Activated T-helper 9 cell treated with anti-CD3 and anti-CD28 coated beads, Interleukin-2, amount 50 U/mL, for 16 hours (primary cell): ENCODE results near the gene PRSS50.
"Not testable (repeated sequence)": the region's sequence is repeated elsewhere in the genome, so short reads cannot be mapped to it uniquely, and the experiment has no call there.

ENCODE experiments used
- DNase-seq: peaks from one replicate; pipeline ENCODE4 v3.0.0-alpha.2; 2020; ENCODE audit warnings: low read depth

The PRSS50 gene

GRCh38 chr3:46717447-46718231 lies at the start of gene PRSS50:
PRSS50 (minus strand) TSS chr3:46717869; CDS start chr3:46717824, 45 bp downstream.
- no peak for DNase-seq

DNA sequence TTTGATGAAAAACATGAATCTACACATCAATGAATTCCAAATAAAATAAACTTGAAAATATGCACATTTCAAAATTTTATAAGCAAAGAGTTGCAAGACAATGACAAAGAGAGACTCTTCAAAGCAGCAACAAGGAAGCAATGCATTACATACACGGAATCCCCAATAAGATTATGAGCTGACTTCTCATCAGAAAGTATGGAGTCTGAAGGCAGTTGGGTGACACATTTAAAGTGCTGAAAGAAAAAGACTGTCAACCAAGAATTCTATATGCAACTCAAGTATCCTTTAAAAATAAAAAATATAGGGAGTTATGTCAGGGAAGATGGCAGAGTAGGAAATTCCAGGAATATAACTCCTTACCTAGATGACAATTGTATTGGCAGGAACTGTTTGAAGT lies 46.5 kb upstream of the PRSS50 start:
- no peak for DNase-seq

- DNase-seq, result no peak
Measured at GRCh38 chr3:46763178-46763577, 45.5 kb upstream of the PRSS50 start.

- no peak for DNase-seq
Measured at GRCh38 chr3:46759239-46760167, 41.8 kb upstream of the PRSS50 start.

DNA sequence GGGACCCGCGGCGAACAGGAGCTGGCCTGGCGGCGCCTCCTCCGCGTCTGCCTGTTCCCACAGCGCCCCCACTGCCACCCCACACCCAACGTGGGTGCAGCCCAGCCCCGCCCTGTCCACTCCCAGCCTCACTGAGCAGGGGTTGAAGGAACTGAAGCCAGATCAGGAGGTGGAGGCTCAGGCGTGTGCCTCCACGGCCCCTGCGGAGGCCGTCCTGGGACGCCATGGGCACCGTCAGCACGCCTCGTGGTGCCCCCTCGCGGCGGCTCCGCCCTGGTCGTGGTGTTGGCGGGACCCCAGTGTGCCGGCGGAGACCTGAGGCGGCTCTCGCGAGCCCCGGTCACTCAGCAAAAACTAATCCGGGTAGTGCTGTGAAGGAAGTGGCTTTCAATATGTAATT lies 39.0 kb upstream of the PRSS50 start:
- no peak for DNase-seq

- no peak for DNase-seq
Measured at GRCh38 chr3:46755646-46756045, 38.0 kb upstream of the PRSS50 start.

DNA sequence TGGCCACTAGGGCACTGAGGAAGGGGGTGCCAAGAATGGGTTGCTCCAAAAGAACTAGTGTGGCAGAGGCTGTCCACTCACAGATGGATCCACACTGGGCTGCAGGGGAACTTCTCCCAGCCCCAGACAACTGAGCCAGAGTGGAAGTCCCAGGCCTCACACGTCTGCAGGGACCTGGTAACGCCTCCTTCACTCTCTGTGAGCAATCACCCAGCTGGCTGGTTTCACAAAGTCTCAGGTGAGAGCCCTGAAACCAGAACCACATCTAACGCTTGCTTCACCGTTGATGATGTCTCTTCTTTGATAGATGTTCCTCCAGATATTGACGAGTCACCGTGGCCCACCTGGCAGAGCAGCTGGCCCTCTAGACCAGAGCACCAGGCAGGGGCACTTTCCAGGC lies 35.5 kb upstream of the PRSS50 start:
- not testable (repeated sequence) for DNase-seq

DNA sequence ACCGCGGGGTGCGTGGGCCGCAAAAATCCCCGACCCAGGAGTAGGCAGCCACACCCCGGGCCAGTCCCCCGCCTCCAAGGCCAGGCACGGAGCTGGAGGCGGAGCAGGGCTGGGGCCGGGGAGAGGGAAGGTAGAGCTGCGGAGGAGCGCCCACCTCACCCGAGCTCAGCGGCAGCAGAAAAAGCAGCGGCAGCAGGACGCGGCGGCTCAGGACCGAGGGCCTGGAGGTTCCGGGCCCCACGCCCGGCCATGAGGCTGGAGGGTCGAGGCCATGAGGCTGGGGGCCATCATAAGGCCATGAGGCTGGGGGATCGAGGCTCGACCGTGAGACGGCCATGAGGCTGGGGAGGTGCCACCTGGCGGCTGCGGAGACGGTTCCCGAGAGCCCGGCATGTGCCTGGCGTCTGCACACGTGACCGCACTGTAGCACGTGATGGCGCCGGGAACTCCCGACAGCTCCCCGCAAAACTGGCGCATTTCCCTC lies 32.9 kb upstream of the PRSS50 start:
- no peak for DNase-seq

GRCh38 chr3:46749129-46749528 lies 31.5 kb upstream of the PRSS50 start:
- DNase-seq, result no peak

DNA sequence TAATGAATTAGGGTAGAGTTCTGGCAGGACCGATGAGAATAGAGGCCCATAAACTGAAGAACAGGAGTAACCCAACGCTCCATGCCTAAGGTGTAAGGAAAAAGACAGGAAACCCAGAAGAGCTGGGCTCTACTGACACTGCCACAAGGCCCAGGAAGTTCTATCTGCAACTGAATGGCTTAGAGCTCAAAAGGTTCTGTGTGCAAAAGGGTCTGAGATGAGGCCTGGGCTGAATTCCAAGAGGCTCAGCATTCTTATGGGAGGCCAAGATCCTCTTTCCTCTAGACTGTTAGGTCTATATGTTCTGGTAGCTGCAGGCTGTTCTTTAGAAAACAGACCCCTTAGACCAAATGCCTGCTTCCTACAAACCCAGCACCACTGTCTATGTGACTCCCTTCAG lies 30.5 kb upstream of the PRSS50 start:
- no peak for DNase-seq

- no peak for DNase-seq
Measured at GRCh38 chr3:46746711-46747110, 29.0 kb upstream of the PRSS50 start.

GRCh38 chr3:46742992-46743585 lies 25.4 kb upstream of the PRSS50 start:
- no peak for DNase-seq

GRCh38 chr3:46739565-46739964 lies 21.9 kb upstream of the PRSS50 start:
- not testable (repeated sequence) for DNase-seq

DNA sequence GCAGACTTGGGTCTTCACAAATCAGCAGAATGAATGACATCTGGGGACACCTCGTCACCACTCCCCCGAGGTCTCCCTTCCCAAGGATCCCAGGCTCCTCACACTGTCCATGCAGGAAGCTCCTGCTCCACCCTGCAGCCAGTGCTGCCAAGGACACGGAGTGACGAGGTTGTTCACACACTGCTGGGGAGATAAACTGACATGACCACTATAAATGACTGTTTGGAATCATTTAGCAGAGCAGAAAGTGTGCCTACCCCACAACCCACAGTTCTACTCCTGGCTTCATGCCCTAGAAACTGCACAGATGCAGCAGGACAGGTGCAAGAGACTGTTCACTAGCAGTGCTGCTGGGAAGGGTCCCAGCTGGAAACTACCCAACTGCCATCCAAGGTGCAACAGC lies 19.7 kb upstream of the PRSS50 start:
- DNase-seq, result no peak

DNA sequence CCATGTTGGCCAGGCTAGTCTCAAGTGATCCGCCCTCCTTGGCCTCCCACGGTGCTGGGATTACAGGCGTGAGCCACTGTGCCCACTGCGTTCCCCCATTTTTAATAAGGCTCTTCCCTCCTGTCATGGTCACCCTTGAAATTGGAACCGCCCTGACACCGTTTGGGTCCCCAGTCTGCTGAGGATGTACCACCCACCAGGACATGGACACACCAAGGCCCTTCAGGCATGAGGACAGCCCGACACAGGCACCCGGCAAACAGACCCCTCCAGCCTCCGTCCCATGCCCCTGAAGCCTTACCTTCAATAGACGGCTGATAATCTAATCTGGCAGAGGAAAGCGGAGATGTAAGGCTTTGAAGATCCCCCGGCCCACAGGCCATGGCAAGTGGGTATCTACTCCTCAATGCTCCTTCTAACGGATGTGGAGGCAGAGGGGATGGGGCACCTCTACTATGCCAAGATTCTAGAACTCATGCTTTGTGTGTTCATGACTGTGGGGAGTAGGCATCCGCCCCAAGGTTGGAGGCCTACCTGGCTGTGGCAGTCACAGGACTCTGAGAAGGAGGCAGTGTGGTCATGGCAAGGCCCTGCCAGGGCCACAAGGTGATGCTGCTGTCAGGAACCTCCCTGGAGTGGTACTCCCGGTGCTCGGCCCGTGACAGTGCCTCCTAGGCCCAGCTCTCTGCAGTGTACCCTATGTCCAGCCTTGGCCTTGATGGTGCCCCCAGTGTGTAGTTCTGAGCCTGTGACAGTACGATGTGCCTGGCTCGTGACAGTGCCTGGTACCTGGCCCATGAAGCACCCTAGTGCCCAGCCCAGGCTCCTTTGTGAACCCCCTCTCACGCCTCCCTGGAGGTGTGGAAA lies 18.6 kb upstream of the PRSS50 start:
- DNase-seq, result no peak

GRCh38 chr3:46734773-46735172 lies 17.1 kb upstream of the PRSS50 start:
- no peak for DNase-seq

- no peak for DNase-seq
Measured at GRCh38 chr3:46733026-46733800, 15.5 kb upstream of the PRSS50 start.

DNA sequence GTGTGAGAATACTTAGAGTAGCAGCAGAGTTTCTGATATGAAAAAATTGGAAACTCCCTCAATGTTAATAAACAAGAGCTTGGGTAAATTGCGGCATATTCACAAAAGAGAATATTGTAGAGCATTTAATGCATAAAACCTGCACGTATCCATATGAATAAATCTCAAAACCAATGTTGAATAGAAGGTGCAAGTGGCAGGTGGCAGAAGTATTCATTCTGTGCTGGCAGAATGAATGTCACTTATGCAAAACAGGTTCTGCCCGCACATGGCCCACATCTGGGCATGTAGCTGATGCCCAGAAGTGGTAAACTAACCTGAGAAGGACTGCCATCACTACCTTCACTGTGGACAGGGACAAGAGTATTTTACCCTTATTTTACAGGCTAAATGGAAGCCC lies 14.1 kb upstream of the PRSS50 start:
- DNase-seq, result no peak

GRCh38 chr3:46730819-46731218 lies 13.2 kb upstream of the PRSS50 start:
- no peak for DNase-seq

DNA sequence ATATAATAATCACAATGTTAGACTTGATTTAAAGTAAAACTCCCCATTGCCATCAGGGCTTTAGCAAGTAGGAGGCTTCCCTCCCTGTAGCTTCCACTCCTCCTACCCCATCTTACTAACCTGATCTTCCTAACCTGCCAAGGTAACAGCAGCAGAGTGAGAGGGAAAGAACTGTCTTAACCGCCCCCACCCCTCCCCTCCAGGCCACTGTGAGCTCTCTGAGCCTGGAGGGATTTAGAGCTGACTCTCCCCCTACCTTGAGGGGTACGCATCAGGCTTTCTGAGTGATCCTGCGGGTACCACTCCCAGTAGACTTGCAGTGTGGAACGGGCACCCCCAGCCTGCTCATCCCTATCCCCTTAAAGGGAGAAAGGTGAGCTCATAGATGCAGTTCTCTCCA lies 11.4 kb upstream of the PRSS50 start:
- no peak for DNase-seq
